GM03348 (cell line): ENCODE results near the gene NXPE3.

Experiments used
- DNase-seq: peaks from one replicate; pipeline ENCODE4 v3.0.0; 2012; ENCODE audit warnings: low spot score

NXPE3 gene

GRCh38 chr3:101803173-101803782 lies 24.3 kb downstream of the NXPE3 start:
- peak; percentile 78 for DNase-seq

GRCh38 chr3:101803939-101804338 lies 24.9 kb downstream of the NXPE3 start:
- DNase-seq: no peak

DNA sequence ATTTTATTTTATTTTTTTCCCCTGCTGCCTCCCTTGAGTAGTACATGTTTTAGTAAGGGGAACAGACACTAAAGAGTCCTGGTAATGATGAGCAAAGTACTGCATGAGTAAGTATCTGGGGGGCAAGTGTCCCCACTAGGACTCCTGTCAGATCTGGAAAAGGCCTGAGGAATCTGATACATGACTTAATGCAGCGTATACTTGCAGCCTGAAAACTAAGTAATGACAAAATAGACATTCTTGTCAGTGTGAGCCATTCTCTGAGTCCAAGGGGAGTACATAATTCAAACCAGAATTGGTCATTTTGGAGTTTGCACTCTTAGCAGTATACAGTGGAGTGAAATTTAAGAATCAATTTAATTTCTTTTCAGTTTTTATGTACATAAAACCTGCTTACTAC lies 27.5 kb downstream of the NXPE3 start:
- DNase-seq: no peak

- DNase-seq: no peak
These were observed 28.9 kb downstream of the NXPE3 start for GRCh38 chr3:101807888-101808287.

DNA sequence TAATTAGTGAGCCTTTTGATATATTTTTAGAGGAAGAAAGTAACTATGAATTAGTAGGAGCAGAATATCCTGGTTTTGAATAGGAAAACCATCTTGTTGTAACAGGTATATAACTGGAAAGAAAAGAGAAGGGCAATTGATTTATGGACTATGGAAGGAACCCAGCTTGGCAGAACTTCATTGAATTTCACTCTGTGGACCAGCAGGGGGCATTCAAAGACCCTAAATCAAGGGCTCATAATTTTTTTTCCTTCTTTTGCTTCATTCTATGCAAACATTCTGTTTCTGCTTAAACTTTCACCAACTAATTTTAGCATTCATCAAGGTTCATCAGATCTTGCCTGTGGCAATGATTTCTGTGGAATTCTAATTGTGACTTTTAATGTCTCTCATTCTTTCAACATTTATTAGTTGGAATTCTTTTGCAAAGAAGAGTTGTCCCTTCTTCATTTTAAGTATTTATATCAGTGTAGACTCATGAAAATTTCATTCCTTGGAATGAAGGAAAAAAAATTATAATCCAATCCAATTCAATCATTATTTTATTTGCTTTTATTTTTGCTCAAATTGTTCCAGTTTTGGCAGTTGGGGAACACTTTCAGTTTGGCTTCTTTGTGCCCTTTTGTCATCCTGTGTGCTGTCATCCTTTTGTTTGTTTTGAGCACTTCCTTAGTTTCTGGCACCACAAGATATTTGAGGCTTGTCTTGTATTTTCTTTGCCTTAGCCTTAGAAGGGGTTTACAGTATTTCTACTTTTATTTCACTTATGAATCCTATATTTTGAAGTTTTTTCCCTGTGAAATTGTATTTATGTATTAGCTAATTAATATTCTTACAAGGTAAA lies 30.4 kb downstream of the NXPE3 start:
- peak; percentile 40 for DNase-seq

DNA sequence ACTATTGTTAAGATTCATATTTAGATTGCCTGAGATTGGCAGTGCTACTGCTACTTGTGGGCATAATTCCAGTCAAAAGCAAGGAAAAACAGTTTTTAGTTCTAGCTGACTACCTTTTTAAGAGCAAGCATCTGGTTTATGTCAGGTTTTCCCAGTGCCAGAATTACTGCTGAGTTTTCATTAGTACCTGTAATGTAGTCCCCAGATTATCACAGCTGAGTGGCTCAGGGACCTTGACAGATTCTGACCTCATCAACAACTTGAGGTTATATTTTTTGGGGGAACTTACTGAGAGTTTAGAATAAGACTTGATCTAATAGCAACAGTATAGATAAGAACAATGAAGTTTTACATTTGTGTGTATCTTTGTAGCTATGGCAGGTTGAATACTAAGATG lies 31.0 kb downstream of the NXPE3 start:
- no peak for DNase-seq

DNA sequence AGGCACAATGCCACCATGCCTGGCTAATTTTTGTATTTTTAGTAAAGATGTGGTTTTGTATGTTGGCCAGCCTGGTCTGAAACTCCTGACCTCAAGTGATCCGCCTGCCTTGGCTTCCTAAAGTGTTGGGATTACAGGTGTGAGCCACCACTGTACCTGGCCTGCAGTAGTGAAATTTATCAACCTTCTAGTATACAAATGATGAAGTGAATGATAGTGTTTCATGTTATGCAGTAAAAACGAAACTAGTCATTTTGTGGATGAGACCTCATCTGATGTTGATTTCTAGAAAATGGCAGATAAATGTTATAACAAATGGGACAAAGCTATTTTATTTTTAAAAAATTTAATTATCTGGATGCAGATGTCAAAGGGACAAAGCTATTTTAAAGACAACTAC lies 32.9 kb downstream of the NXPE3 start:
- no peak for DNase-seq

- no peak for DNase-seq
These were observed 33.9 kb downstream of the NXPE3 start for GRCh38 chr3:101812895-101813294.

DNA sequence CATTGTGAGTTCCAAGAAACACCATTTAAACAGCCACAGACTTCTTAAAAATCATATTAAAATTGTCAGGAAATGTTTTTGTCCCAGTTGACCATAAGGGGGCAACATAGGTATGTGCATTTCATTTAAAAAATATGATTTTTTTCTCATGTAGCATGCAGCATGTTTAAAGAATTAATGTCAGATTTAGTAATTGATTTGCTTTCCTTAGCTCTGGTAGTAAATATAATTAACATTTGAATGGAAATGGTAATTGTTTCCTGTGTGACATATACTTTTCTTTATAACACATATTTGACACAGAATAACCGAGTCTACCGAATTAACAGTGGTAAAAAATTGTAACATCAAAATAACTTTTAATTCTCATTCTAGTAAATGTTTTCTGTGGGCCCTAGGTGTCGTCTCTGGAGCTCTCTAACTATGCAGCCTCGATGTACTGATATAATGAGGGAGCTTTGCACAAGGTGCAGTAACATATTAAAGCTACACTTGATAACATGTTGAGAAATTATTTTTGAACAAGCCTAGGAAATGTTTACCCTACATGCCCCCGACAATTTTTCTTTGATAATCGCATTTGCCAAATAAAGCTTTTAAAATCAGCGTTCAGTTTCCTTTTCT lies 34.9 kb downstream of the NXPE3 start:
- peak; percentile 57 for DNase-seq

DNA sequence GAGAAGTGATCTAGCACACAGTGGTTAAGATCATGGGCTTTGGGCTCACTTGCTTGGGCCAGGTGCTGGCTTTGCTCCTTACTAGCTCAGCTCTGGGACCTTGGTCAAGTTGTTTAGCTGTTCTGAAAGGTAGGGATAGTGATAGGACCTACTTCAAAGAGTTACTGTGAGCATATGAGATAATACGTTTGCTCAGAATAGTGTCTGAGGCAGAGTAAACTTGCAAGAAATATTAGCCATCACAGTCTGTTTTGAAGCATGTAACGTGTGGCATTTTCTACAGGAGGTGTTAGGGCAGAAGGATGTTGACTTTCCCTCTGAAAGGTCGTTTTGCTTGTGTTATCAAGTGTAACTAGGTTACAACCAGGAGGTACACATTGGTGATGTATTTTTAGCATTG lies 35.8 kb downstream of the NXPE3 start:
- no peak for DNase-seq

DNA sequence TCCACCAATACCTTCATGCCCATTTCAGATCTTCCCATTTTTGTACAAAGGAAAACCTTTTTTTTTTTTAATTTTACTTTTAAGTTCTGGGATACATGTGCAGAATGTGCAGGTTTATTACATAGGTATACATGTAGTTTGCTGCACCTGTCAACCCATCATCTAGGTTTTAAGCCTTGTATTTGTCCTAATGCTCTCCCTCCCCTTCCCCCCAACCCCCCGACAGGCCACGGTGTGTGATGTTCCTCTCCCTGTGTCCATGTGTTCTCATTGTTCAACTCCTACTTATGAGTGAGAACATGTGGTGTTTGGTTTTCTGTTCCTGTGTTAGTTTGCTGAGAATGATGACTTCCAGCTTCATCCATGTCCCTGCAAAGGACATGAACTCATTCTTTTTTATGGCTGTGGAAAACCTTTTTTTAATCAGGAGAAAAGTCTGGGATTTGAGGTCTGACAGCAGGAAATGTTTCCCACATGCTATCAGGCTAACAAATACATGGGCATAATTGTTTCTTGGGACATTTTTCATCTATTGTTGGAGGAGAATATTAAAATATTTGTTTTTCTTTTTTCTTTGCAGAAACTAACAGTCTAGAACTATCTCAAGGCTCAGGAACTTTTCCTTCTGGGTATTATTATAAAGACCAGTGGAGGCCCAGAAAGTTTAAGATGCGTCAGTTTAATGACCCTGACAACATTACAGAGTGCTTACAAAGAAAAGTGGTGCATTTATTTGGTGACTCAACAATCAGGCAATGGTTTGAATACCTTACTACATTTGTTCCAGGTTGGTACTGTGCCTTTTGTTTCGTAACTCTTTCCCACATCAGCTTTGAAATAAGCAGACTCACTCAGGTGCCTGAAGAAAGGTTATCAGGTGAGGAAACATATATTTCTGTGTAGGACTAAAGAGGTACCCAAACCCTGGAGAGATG lies 37.5 kb downstream of the NXPE3 start:
- no peak for DNase-seq

GRCh38 chr3:101817992-101818391 lies 39.0 kb downstream of the NXPE3 start:
- DNase-seq: no peak

- no peak for DNase-seq
These were observed 40.7 kb downstream of the NXPE3 start for GRCh38 chr3:101819649-101820206.

GRCh38 chr3:101821503-101821902 lies 42.5 kb downstream of the NXPE3 start:
- DNase-seq: no peak

DNA sequence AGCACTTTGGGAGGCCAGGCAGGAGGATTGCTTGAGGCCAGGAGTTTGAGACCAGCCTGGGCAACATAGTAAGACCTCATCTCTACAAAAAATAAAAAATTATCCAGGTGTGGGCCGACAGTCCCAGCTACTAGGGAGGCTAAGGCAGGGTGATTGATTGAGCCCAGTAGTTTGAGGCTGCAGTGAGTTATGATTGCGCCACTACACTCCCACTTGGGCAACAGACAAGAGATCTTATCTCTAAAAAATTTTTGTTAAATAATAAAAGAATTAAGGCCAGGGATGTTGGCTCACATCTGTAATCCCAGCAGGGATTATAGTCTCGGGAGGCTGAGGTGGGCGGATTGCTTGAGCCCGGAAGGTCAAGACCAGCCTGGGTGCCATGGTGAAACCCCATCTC lies 44.5 kb downstream of the NXPE3 start:
- DNase-seq: no peak

GRCh38 chr3:101824702-101825101 lies 45.7 kb downstream of the NXPE3 start:
- DNase-seq: no peak

GRCh38 chr3:101825904-101826445 lies 47.0 kb downstream of the NXPE3 start:
- DNase-seq: peak; percentile 14

DNA sequence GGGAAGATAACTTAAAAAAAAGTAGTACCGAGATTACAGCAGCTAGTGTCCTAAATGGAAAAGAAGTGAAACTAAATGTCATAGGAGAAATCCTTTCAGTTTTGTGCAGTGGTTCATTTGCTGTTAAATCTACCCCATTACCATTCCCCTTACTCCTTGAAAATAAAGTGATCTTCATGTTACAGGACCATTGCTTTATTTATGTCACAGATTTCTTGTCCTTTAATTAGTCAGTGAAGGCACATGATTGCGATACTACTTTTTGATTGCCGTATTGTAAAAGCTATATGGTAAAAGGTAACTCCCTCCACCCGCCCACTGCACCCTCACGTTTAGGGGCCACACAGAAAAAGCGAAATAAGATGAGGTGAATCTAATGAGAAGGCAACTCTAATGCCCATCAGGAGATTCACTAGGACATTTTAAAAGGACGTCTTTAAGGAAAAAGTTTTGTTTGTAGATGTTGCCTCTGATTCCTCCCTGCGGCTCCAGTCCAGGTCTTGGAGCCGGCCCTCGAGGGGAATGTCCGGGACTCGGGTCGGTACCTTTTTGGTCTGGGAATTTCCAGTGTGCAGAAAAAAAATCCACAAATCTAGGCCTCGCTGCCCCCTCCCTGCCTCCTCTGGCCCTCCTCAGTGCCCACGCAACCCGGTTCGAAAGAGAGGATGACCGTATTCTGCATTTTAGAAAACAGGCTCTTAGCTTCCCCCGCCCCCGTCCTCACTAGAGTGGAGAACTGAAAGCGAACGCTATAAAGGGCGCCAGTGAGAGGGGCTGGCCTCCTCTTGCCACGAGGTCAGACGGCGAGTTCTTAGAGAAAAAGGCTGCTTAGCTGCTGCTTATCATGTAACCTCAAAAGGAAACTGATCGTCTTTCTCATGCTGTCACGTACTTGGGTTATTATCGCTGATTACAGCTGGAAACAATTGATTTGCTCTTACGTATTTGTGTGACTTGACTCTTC lies 48.5 kb downstream of the NXPE3 start:
- peak; percentile 71 for DNase-seq

GRCh38 chr3:101828276-101828675 lies 49.3 kb downstream of the NXPE3 start:
- no peak for DNase-seq

GRCh38 chr3:101828691-101829436 lies 49.9 kb downstream of the NXPE3 start:
- peak; percentile 37 for DNase-seq
